Spinal cord (tissue), 10 donors: ENCODE measurements around the gene PRKCB. TPM values are rescaled to one million over a fixed set of nuclear protein-coding genes. Genes with fewer than 3 reads are reported as not detected.

Experiments
- DNase-seq, 6 donors: peaks; one replicate each; pipeline versions ENCODE4 v3.0.0 to v3.0.0-alpha.2; 2013 to 2015; ENCODE audit warnings: low spot score in 6 of 6, low read depth in 4 of 6
- H3K27ac ChIP-seq: one replicate; pipeline ENCODE4 v1.5.1; 2013; ENCODE audit warnings: low read depth, low read length, control low read depth
- H3K27me3 ChIP-seq: one replicate; pipeline ENCODE4 v1.6.1; 2013; ENCODE audit warnings: low read length; ENCODE audit not compliant: control insufficient read depth, insufficient read depth
- H3K36me3 ChIP-seq: one replicate; pipeline ENCODE4 v1.6.1; 2013; ENCODE audit warnings: low read length; ENCODE audit not compliant: control insufficient read depth, insufficient read depth
- H3K4me1 ChIP-seq: one replicate; pipeline ENCODE4 v1.6.1; 2013; ENCODE audit warnings: low read length; ENCODE audit not compliant: control insufficient read depth, insufficient read depth
- H3K4me3 ChIP-seq: one replicate; pipeline ENCODE4 v1.5.1; 2013; ENCODE audit warnings: low read depth, low read length, control low read depth
- H3K9me3 ChIP-seq: one replicate; pipeline ENCODE4 v1.6.1; 2013; ENCODE audit warnings: low read length; ENCODE audit not compliant: control insufficient read depth, insufficient read depth
- WGBS: methylation state at CpG from one replicate; pipeline ENCODE4 v1.1.5; 2013; ENCODE audit warnings: missing lambda C conversion rate; ENCODE audit not compliant: insufficient coverage; 5-methylcytosine and 5-hydroxymethylcytosine counted together
- polyA plus RNA-seq, 2 donors: library from polyadenylated mRNA; unstranded; fragments of 120-200 nt; gene quantifications; one replicate each; pipeline ENCODE4 v1.2.1, GENCODE V29; 2013; ENCODE audit not compliant: insufficient read length in 2 of 2
- total RNA-seq, 2 donors: library from RNA; depleted of rRNA in 1 of 2; stranded (reverse); fragments of 120-200 nt in 1 of 2; fragments of >200 nt in 1 of 2; gene quantifications; one replicate each; pipeline versions ENCODE4 v1.2.3 to v1.2.4, GENCODE V29; 2013 to 2014
- donor health status: healthy.

PRKCB gene
- total and polyA plus RNA-seq, 4 donors: 50.7 to 118 (median 87.9) TPM

DNA sequence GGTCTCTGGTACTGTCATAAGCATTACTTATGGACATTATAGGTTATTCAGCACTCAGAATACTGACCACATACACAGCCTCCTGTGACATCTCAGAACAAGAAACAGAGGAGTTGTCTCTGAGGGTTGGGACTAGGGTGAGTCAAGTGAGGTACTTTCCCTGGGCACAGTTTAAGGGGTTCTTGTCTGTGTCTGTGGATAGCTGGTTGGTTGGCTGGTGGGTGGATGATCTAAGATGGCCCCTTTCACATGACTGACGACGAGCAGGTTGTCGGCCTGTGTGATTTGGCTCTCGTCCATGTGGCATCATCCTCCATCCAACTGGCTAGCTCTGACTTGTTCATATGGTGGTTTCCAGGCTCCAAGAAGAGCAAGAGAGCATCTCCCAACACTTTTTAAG is 163.9 kb downstream of the PRKCB start:
- Histone ChIP-seq H3K4me1 (no peaks in the 10 kb centered on the region), H3K9me3 (no peaks in the 10 kb centered on the region), H3K4me3 (no peak overlapping the region), H3K27ac (no peak overlapping the region), H3K27me3 (no peaks in the 10 kb centered on the region), H3K36me3 (no peaks in the 10 kb centered on the region)
- no peak for DNase-seq
- 82% methylated on average over 3 of the region's 4 CpGs for WGBS

DNA sequence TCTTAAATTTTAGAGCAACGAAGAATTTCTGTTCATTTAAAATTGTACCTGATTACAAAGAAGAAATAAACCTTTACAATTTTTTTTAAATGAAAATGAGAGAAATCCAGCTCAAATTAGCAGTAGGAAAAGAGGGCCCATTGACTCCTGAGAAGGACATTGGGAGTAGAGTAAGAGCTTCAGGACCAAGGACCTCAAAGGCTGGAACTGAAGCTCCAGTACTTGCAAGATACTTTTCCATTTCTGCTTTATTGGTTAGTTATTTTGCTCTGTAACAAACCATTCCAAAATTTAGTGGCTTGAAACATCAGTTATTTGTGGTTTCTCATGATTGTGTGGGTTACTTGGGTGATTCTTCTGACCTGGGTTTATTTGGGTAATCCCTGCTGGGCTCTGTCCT is 165.9 kb downstream of the PRKCB start:
- WGBS: no CpG with 5 or more reads among the region's 1 CpG
- no peak overlapping the region for H3K4me3 ChIP-seq

GRCh38 chr16:24002619-24003018 is 166.8 kb downstream of the PRKCB start:
- WGBS: 100% methylated on average over 1 of the region's 4 CpGs
- Histone ChIP-seq H3K36me3 (no peaks in the 10 kb centered on the region), H3K27ac (no peak overlapping the region), H3K27me3 (no peaks in the 10 kb centered on the region), H3K9me3 (no peaks in the 10 kb centered on the region), H3K4me3 (no peak overlapping the region), H3K4me1 (no peaks in the 10 kb centered on the region)
- DNase-seq: no peak

More for the DNA sequence above, 165.9 kb downstream of the PRKCB start:
- H3K27me3 ChIP-seq: no peaks in the 10 kb centered on the region
- H3K36me3 ChIP-seq: no peaks in the 10 kb centered on the region
- H3K9me3 ChIP-seq: no peaks in the 10 kb centered on the region
- no peak for DNase-seq
- no peak overlapping the region for H3K27ac ChIP-seq
- H3K4me1 ChIP-seq: no peaks in the 10 kb centered on the region

DNA sequence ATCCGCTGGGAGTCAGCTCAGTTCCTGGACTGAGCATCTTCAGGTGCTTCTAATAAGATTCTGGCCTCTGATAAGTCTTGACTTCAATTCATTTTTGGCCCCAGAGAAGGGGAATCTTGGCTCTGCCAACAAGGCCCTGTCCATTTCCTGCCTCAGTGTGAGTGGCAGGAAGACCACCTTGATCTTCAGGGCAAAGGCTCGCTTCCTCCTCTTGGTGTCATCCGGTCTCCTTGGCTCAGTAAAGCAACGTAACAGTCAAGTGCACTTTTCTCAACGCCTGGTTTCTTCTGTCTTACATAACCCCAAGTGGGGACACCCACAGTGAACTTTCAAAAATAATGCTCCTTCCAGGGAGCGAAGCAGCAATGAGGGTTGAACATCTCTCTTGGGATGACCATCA is 169.8 kb downstream of the PRKCB start:
- 87% methylated on average over 6 of the region's 6 CpGs for WGBS

GRCh38 chr16:24007391-24007790 is 171.6 kb downstream of the PRKCB start:
- Histone ChIP-seq H3K9me3 (no peaks in the 10 kb centered on the region), H3K4me1 (no peaks in the 10 kb centered on the region), H3K27me3 (no peaks in the 10 kb centered on the region), H3K27ac (no peak overlapping the region), H3K4me3 (no peak overlapping the region), H3K36me3 (no peaks in the 10 kb centered on the region)
- peak in 1 of 6 donors; percentile 68 for DNase-seq
- WGBS: 24% methylated on average over 5 of the region's 7 CpGs

More for the DNA sequence above, 169.8 kb downstream of the PRKCB start:
- no peak for DNase-seq
- Histone ChIP-seq H3K36me3 (no peaks in the 10 kb centered on the region), H3K4me3 (no peak overlapping the region), H3K9me3 (no peaks in the 10 kb centered on the region), H3K27me3 (no peaks in the 10 kb centered on the region), H3K4me1 (no peaks in the 10 kb centered on the region), H3K27ac (no peak overlapping the region)

DNA sequence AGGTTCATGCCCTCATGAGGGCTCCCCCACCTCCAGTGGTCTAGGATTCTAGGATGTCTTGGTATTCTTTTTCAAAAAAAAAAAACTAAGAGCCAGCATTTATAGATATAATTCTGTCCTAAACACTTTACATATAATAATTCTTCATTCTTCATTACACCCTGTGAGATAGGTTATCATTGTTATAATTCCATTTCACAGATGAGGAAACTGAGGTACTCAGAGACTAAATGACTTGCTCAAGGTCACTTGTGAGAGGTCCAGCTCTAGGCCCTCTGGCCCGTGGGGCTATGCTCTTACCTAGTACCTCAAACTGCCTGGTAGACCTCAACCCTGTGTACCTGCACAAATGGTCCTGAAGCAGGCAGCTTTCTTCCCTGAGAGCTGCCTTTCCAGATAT is 172.2 kb downstream of the PRKCB start:
- Histone ChIP-seq H3K27me3 (no peaks in the 10 kb centered on the region), H3K36me3 (no peaks in the 10 kb centered on the region), H3K4me1 (no peaks in the 10 kb centered on the region), H3K9me3 (no peaks in the 10 kb centered on the region), H3K27ac (no peak overlapping the region), H3K4me3 (no peak overlapping the region)
- no peak for DNase-seq
- WGBS: 70% methylated on average over 1 of the region's 1 CpG

GRCh38 chr16:24009098-24009497 is 173.3 kb downstream of the PRKCB start:
- no peaks in the 10 kb centered on the region for H3K9me3 ChIP-seq
- H3K4me1 ChIP-seq: peaks cover 5% of the 10 kb centered on the region
- DNase-seq: no peak
- no peaks in the 10 kb centered on the region for H3K27me3 ChIP-seq
- WGBS: no CpG with 5 or more reads among the region's 4 CpGs
- H3K4me3 ChIP-seq: no peak overlapping the region
- H3K36me3 ChIP-seq: no peaks in the 10 kb centered on the region
- no peak overlapping the region for H3K27ac ChIP-seq

- 80% methylated on average over 1 of the region's 3 CpGs for WGBS
Observed at GRCh38 chr16:24009955-24010354, 174.2 kb downstream of the PRKCB start.

DNA sequence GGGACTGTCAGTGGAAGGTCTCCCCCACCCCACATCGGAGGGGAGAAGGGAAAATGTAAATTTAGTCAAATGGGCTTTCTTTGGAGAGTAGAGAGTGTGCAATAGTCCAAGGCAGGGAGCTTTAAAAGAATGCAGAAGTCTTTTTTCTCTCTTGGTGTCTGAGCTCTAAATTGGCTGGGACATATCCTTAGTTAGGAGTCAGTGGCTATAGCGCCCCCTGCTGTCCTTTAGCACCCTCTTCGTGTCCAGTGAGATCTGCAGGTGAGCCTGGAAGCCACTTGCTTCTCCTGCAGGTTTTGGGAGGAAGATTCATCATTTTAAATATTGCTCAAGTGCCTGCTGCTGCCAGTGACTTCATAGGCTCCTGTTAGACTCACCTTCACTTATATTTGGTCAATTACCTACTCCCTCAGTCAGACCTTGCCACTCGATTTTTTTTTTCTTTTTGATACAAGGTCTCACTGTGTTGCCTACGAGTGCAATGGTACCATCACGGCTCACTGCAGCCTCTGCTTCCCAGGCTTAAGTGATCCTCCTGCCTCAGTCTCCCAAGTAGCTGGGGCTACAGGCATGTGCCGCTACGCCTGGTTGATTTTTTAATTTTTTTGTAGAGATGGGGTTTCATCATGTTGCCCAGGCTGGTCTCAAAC is 174.8 kb downstream of the PRKCB start:
- Histone ChIP-seq H3K9me3 (no peaks in the 10 kb centered on the region), H3K36me3 (no peaks in the 10 kb centered on the region), H3K4me3 (no peak overlapping the region), H3K27ac (no peak overlapping the region), H3K4me1 (peaks cover 6% of the 10 kb centered on the region), H3K27me3 (no peaks in the 10 kb centered on the region)
- WGBS: 59% methylated on average over 7 of the region's 8 CpGs
- DNase-seq: peak; percentile 49 to 97 (median 74)

More at GRCh38 chr16:24009955-24010354, 174.2 kb downstream of the PRKCB start:
- Histone ChIP-seq H3K9me3 (no peaks in the 10 kb centered on the region), H3K27me3 (no peaks in the 10 kb centered on the region), H3K4me3 (no peak overlapping the region), H3K27ac (no peak overlapping the region), H3K4me1 (peaks cover 6% of the 10 kb centered on the region), H3K36me3 (no peaks in the 10 kb centered on the region)
- DNase-seq: no peak

- Histone ChIP-seq H3K27ac (no peak overlapping the region), H3K4me1 (peaks cover 6% of the 10 kb centered on the region), H3K9me3 (no peaks in the 10 kb centered on the region), H3K36me3 (no peaks in the 10 kb centered on the region), H3K4me3 (no peak overlapping the region), H3K27me3 (no peaks in the 10 kb centered on the region)
- DNase-seq: no peak
Observed at GRCh38 chr16:24011237-24011636, 175.5 kb downstream of the PRKCB start.
